Natural killer cell treated with Interleukin-12 subunit alpha and Interleukin-12 subunit beta and Interleukin-15 and Interleukin-18, amount 100 ng/mL, for 72 hours (primary cell): Measurements from ENCODE around the gene KANSL1. TPM values are rescaled to one million over a fixed set of nuclear protein-coding genes. Genes with fewer than 3 reads are reported as not detected.
"Not testable (repeated sequence)": the region's sequence is repeated elsewhere in the genome, so short reads cannot be mapped to it uniquely, and the experiment has no call there.

Experiments
- ATAC-seq, 2 donors: fragments of 150-1000 bp; cut with Tn5 transposase in 1 of 2; sonication (Bioruptor Pico), chemical (Tn5 transposase) in 1 of 2; 2 replicates each; pipeline ENCODE4 v1.10.0; 2021
- DNase-seq: peaks from one replicate; pipeline ENCODE4 v3.0.0; 2022; ENCODE audit warnings: low spot score
- H3K27ac Mint-ChIP-seq, 2 donors: 1 replicate in 1 of 2; 2 replicates in 1 of 2; pipeline ENCODE4 v1.8.0; 2022; ENCODE audit warnings: mixed read lengths in 2 of 2, mild to moderate bottlenecking in 1 of 2, moderate library complexity in 1 of 2
- H3K27me3 Mint-ChIP-seq, 2 donors: 1 replicate in 1 of 2; 2 replicates in 1 of 2; pipeline ENCODE4 v1.8.0; 2022; ENCODE audit warnings: mixed read lengths in 2 of 2
- H3K36me3 Mint-ChIP-seq: one replicate; pipeline ENCODE4 v1.8.0; 2022; ENCODE audit warnings: mixed read lengths
- H3K4me1 Mint-ChIP-seq, 2 donors: 1 replicate in 1 of 2; 2 replicates in 1 of 2; pipeline ENCODE4 v1.8.0; 2022; ENCODE audit warnings: low read depth in 2 of 2, mixed read lengths in 2 of 2, mild to moderate bottlenecking in 1 of 2
- H3K4me3 Mint-ChIP-seq: one replicate; pipeline ENCODE4 v1.8.0; 2022; ENCODE audit warnings: mixed read lengths
- H3K9me3 Mint-ChIP-seq: 2 replicates; pipeline ENCODE4 v1.8.0; 2022; ENCODE audit warnings: mixed read lengths
- total RNA-seq, 2 donors: library from RNA; stranded (reverse); gene quantifications; one replicate each; pipeline ENCODE4 v1.2.3, GENCODE V29; 2022

KANSL1 gene
- total RNA-seq, 2 donors from 2014 or later: 127 to 161 TPM

GRCh38 chr17:46099865-46100264, 93.4 kb downstream of the KANSL1 start:
- Mint-ChIP-seq H3K9me3 (no peaks in the 10 kb centered on the region), H3K27me3 (no peaks in the 10 kb centered on the region), H3K4me3 (no peak overlapping the region), H3K4me1 (peaks cover 46 to 60% of the 10 kb centered on the region in 2 donors), H3K36me3 (no peaks in the 10 kb centered on the region), H3K27ac (no peak overlapping the region)
- no peak for DNase-seq
- no peak for ATAC-seq

- no peaks in the 10 kb centered on the region for H3K27me3 Mint-ChIP-seq
These were observed 95.7 kb downstream of the KANSL1 start for GRCh38 chr17:46097497-46097896.

GRCh38 chr17:46092991-46093390, 100.2 kb downstream of the KANSL1 start:
- no peak for ATAC-seq
- H3K4me1 Mint-ChIP-seq: peaks cover 40 to 49% of the 10 kb centered on the region in 2 donors
- DNase-seq: no peak

More at GRCh38 chr17:46097497-46097896, 95.7 kb downstream of the KANSL1 start:
- no peak for DNase-seq
- no peaks in the 10 kb centered on the region for H3K36me3 Mint-ChIP-seq
- no peaks in the 10 kb centered on the region for H3K9me3 Mint-ChIP-seq
- peak overlapping the region; percentile 19 for H3K4me3 Mint-ChIP-seq
- H3K4me1 Mint-ChIP-seq: peaks cover 38 to 48% of the 10 kb centered on the region in 2 donors
- H3K27ac Mint-ChIP-seq: peak overlapping the region; percentile 31 to 76
- no peak for ATAC-seq

GRCh38 chr17:46090871-46091270, 102.4 kb downstream of the KANSL1 start:
- H3K36me3 Mint-ChIP-seq: no peaks in the 10 kb centered on the region
- no peaks in the 10 kb centered on the region for H3K27me3 Mint-ChIP-seq
- ATAC-seq (no peak), DNase-seq (no peak)
- H3K9me3 Mint-ChIP-seq: no peaks in the 10 kb centered on the region
- H3K4me3 Mint-ChIP-seq: no peak overlapping the region
- peaks cover 44% of the 10 kb centered on the region in 2 donors for H3K4me1 Mint-ChIP-seq
- no peak overlapping the region for H3K27ac Mint-ChIP-seq

More at GRCh38 chr17:46092991-46093390, 100.2 kb downstream of the KANSL1 start:
- H3K4me3 Mint-ChIP-seq: no peak overlapping the region
- H3K27ac Mint-ChIP-seq: no peak overlapping the region
- H3K9me3 Mint-ChIP-seq: no peaks in the 10 kb centered on the region
- H3K27me3 Mint-ChIP-seq: no peaks in the 10 kb centered on the region
- no peaks in the 10 kb centered on the region for H3K36me3 Mint-ChIP-seq

DNA sequence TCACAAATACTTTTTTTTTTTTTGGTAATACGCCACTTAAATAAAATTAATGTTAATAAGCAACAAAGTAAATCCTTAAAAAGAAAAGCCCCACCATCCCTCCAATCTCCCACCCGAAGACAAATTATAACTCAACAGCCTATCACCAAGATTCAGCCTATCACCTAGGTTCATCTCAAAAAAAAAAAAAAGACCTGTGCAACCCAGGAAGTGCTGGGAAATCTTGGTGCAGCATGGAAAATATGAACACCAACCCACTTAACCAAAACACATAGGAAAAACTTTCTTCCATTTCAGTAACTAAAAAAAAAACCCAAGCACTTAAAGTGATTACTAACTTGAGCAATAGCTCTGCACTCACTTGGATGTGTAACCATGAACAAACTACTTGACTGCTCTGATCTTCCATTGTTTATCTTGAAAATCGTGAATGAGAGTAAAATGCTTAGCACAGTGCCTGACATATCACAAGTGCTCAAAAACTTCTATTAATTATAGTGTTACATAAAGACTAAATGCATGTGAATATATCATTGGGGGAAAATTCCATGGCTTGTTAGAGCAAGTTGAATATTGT, 103.8 kb downstream of the KANSL1 start:
- H3K9me3 Mint-ChIP-seq: no peaks in the 10 kb centered on the region

GRCh38 chr17:46088595-46088994, 104.6 kb downstream of the KANSL1 start:
- DNase-seq (no peak), ATAC-seq (no peak)
- Mint-ChIP-seq H3K36me3 (no peaks in the 10 kb centered on the region), H3K9me3 (no peaks in the 10 kb centered on the region), H3K4me1 (peaks cover 44 to 47% of the 10 kb centered on the region in 2 donors), H3K27ac (peak overlapping the region in 1 of 2 donors; percentile 33), H3K4me3 (no peak overlapping the region), H3K27me3 (no peaks in the 10 kb centered on the region)

More for the DNA sequence above, 103.8 kb downstream of the KANSL1 start:
- H3K27me3 Mint-ChIP-seq: no peaks in the 10 kb centered on the region
- H3K4me1 Mint-ChIP-seq: peaks cover 45 to 48% of the 10 kb centered on the region in 2 donors
- H3K27ac Mint-ChIP-seq: peak overlapping the region; percentile 45 to 66
- H3K36me3 Mint-ChIP-seq: no peaks in the 10 kb centered on the region
- no peak overlapping the region for H3K4me3 Mint-ChIP-seq
- no peak for ATAC-seq
- no peak for DNase-seq

DNA sequence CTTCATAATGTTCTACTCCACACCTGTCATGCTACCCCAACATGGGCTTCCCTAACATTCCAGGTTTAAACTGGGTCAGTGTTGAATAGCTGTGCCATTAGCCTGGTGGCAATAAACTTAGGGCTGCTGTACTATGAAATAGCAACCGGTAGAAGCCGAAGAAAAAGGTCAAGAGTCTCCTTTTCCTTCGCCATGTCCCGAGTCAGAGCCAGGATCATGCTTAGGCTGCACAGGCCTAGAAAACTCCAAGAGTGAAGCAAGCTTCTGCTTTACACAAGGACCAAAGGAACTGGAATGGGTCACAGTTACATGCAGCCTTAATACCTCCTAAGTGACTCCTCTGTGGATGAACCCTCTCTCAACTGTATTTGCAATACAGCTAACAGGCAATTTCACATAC, 105.4 kb downstream of the KANSL1 start:
- DNase-seq, H3K27me3 Mint-ChIP-seq, H3K27ac Mint-ChIP-seq, H3K4me3 Mint-ChIP-seq, H3K36me3 Mint-ChIP-seq, H3K9me3 Mint-ChIP-seq, ATAC-seq: not testable (repeated sequence)
- H3K4me1 Mint-ChIP-seq: peaks cover 46 to 47% of the 10 kb centered on the region in 2 donors

GRCh38 chr17:46086821-46087220, 106.4 kb downstream of the KANSL1 start:
- Mint-ChIP-seq H3K27ac (peak overlapping the region in 1 of 2 donors; percentile 25), H3K9me3 (no peaks in the 10 kb centered on the region), H3K27me3 (no peaks in the 10 kb centered on the region), H3K36me3 (no peaks in the 10 kb centered on the region), H3K4me1 (peaks cover 55 to 56% of the 10 kb centered on the region in 2 donors), H3K4me3 (no peak overlapping the region)
- DNase-seq (no peak), ATAC-seq (no peak)

DNA sequence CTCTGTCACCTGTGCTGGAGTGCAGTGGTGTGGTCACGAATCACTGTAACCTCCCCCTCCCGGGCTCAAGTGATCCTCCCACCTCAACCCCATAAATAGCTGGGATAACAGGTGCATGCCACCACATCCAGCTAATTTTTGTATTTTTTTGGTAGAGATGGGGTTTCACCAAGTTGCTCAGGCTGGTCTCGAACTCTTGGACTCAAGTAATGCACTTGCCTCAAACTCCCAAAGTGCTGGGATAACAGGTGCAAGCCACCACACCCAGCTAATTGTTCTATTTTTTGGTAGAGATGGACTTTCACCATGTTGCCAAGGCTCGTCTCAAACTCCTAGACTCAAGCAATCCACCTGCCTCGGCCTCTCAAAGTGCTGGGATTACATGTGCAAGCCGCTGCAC, 107.7 kb downstream of the KANSL1 start:
- H3K4me1 Mint-ChIP-seq: peaks cover 63 to 64% of the 10 kb centered on the region in 2 donors
- no peaks in the 10 kb centered on the region for H3K36me3 Mint-ChIP-seq
- no peaks in the 10 kb centered on the region for H3K9me3 Mint-ChIP-seq
- no peak for DNase-seq
- H3K4me3 Mint-ChIP-seq: no peak overlapping the region
- ATAC-seq: no peak
- H3K27ac Mint-ChIP-seq: no peak overlapping the region
- no peaks in the 10 kb centered on the region for H3K27me3 Mint-ChIP-seq

GRCh38 chr17:46082257-46082656, 111.0 kb downstream of the KANSL1 start:
- H3K4me3 Mint-ChIP-seq: no peak overlapping the region
- H3K4me1 Mint-ChIP-seq: peaks cover 49 to 51% of the 10 kb centered on the region in 2 donors
- DNase-seq (no peak), ATAC-seq (no peak)
- no peaks in the 10 kb centered on the region for H3K9me3 Mint-ChIP-seq
- no peaks in the 10 kb centered on the region for H3K36me3 Mint-ChIP-seq
- peak overlapping the region; percentile 9 to 76 for H3K27ac Mint-ChIP-seq
- no peaks in the 10 kb centered on the region for H3K27me3 Mint-ChIP-seq

- H3K4me1 Mint-ChIP-seq: peaks cover 40 to 43% of the 10 kb centered on the region in 2 donors
- H3K27me3 Mint-ChIP-seq: no peaks in the 10 kb centered on the region
- no peaks in the 10 kb centered on the region for H3K9me3 Mint-ChIP-seq
- DNase-seq (no peak), ATAC-seq (no peak)
- no peak overlapping the region for H3K4me3 Mint-ChIP-seq
- peak overlapping the region; percentile 9 to 76 for H3K27ac Mint-ChIP-seq
- no peaks in the 10 kb centered on the region for H3K36me3 Mint-ChIP-seq
These were observed 112.3 kb downstream of the KANSL1 start for GRCh38 chr17:46081018-46081320.

DNA sequence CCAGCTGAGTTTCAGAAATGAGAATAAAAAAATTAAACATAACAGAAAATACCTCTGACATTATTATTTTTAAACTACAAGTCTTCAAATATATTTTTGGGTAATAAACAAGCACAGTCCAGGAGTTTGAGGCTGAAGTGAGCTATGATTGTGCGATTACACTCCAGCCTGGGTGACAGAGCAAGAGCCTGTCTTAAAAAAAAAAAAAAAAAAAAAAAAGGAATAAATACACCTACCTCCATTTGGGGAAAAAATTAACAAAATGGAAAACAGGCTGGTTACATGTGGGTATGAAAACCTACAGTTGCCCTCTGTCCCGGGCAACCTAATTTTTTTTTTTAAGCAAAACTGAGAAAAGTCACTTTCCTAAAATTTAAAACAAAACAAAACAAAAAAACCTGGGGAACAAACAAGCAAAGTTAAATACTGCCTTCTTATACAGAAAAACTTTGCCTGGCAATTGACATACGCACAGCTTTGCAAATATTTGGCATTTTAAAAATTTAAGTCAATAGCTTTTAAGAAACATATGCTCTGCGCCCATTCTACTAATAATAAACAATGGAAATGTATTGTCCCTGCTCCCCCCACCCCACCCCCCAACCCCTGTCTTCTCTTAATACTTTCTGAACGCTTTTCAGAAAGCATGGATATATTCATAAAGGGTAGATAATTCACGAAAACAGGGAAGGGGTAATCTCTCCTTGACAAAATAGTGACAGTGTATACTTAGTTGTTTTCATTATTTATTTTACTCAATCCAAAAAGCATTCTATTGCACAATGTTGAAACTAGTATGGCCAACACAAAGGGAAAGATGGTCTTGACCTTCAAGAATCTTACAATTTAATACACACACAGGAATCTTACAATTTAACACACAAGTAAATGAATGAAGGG, 112.9 kb downstream of the KANSL1 start:
- ATAC-seq (no peak), DNase-seq (no peak)
- Mint-ChIP-seq H3K36me3 (no peaks in the 10 kb centered on the region), H3K27ac (peak overlapping the region in 1 of 2 donors; percentile 76), H3K4me1 (peaks cover 39 to 40% of the 10 kb centered on the region in 2 donors), H3K4me3 (no peak overlapping the region), H3K9me3 (no peaks in the 10 kb centered on the region), H3K27me3 (no peaks in the 10 kb centered on the region)

DNA sequence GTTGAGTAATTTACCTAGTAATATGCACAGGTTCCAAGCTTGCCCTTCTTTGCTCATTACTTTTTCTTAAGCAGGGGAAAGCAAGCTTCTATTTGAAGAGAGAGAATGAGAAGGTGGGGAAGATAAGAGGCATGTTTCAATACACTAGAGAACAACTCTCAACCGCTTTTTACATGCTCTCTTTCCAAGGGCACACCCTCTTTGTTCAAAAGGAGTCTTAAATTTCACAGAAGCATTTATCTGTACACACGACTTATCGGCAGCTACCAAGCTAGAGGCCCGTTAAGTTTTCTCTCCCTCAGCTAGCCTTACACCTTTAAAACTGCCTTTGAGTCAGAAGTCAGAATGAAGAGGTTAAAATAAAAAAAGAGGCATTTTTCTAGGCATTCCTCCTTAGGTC, 114.6 kb downstream of the KANSL1 start:
- H3K4me3 Mint-ChIP-seq: no peak overlapping the region

DNA sequence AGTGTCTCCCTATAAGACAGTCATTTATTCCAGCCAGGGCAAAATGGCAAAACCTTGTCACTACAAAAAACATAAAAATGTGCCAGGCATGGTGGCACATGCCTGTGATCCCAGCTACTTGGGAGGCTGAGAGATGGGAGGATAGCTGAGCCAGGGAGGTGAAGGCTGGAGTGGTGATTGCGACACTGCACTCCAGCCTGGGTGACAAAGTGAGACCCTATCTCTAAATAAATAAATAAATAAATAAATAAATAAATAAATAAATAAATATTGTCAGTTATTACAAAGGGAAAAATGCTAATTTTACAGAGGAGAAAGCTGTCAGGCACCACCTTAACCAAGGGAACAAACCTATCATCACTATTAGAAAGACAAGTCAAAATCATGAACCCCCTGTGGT, 118.7 kb downstream of the KANSL1 start:
- DNase-seq (no peak), ATAC-seq (no peak)
- H3K4me1 Mint-ChIP-seq: peaks cover 25 to 27% of the 10 kb centered on the region in 2 donors
- no peak overlapping the region for H3K4me3 Mint-ChIP-seq
- no peaks in the 10 kb centered on the region for H3K9me3 Mint-ChIP-seq
- no peaks in the 10 kb centered on the region for H3K27me3 Mint-ChIP-seq
- H3K27ac Mint-ChIP-seq: peak overlapping the region in 1 of 2 donors; percentile 28
- no peaks in the 10 kb centered on the region for H3K36me3 Mint-ChIP-seq

More for the DNA sequence above, 114.6 kb downstream of the KANSL1 start:
- ATAC-seq (no peak), DNase-seq (no peak)
- Mint-ChIP-seq H3K27ac (peak overlapping the region; percentile 17 to 35), H3K9me3 (no peaks in the 10 kb centered on the region), H3K4me1 (peaks cover 33% of the 10 kb centered on the region in 2 donors), H3K36me3 (no peaks in the 10 kb centered on the region), H3K27me3 (no peaks in the 10 kb centered on the region)
